Measurements from ENCODE around the gene DLK2.

- no peak for TF ChIP-seq CTCF (IDR thresholded peaks at IDR 0.05)
- no peak for TF ChIP-seq EZH2phosphoT487 (IDR thresholded peaks at IDR 0.05)
Observed at GRCh38 chr6:43432009-43432945, 23.1 kb downstream of the DLK2 start.
